GM19193 (cell line): ENCODE data around the gene DSE.

Source experiments
- POLR2A ChIP-seq: IDR thresholded peaks from 4 replicates; pipeline ENCODE4 v1.6.1; 2011; ENCODE audit not compliant: insufficient read depth, insufficient read length; ENCODE audit errors: extremely low read depth

DSE gene

DNA sequence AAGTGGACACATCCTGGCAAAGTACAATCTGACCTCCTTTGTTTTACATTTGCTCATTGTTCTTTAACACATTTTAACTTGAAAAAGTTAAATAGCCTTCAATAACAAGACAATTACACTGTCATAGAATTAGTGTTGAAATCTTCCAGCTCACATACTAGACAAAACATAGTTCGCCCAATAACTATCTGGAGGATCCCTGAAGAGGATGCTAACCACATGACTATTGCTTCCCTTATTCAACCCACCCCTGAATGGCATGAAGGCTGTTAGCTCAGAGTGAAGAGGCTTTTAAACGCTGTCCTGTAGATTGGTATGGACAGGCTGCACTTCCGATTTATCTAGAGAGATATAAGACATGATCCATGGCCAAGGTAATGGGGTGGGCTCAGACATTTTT is 15.0 kb upstream of the DSE start:
- no peak for TF ChIP-seq POLR2A

DNA sequence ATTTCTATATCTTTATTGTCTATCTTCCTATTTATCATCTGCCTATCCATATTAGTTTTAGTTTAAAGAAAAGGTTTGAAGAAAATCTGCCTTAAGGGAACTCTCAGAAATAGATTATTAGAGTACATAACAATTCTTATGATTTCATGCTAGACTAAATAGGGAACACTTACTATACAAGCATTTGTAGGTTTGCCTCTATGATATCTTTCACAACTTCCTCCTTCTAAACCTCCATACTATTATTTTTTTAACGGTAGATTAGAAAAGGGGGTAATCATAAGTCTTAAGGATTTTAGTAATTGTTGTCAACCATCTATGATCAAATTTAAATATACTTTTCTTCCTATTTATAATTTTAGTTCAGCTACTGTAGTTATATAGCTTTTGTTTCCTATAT is 11.6 kb upstream of the DSE start:
- no peak for TF ChIP-seq POLR2A

DNA sequence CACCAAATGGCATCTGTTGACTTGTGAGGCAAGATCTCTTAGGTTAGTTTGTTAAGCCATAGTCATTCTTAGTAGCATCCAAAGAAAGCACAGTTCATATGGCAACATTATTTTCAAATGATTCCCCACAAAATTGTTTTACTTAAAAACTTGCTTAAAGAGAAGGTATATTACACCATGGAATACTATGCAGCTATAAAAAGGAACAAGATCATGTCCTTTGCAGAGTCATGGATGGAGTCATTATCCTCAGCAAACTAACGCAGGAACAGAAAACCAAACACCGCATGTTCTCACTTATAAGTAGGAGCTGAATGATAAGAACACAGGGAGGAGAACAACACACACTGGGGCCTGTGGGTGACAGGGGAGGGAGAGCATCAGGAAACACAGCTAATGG is 10.9 kb upstream of the DSE start:
- TF ChIP-seq POLR2A, result no peak

DNA sequence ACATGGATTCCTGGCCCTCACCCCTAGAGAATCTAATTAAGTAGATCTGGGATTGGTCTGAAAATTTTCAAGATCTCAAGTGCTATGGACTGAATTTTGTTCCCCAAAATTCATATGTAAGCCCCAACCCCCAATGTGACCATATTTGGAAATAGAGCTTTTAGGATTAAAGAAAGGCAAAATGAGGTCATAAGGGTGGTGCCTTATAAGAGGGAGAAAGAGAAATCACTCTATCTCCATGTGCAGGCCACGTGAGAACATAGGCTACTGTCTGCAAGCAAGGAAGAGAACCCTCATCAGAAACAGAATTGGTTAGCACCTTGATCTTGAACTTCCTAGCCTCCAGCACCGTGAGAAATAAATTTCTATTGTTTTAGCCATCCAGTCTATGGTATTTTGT is 8.5 kb upstream of the DSE start:
- no peak for TF ChIP-seq POLR2A

DNA sequence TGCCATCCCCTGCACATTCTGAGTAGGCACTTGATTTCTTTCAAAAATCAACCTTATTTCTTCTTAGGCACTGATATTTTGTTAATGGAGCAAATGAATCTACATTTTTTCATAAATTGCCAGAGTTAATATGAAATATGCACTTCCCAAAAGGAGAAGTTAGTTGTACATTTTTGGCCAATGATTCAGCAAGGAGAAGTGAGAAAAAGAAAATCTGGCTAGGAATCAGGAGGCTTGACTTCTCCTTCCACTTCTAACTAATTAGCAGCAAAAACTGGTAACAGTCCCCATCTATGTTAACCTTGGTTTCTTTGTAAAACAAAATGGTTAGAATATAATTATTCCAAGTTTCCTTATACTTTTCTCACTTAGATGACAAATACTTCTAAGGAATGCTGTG is 7.0 kb upstream of the DSE start:
- no peak for TF ChIP-seq POLR2A

DNA sequence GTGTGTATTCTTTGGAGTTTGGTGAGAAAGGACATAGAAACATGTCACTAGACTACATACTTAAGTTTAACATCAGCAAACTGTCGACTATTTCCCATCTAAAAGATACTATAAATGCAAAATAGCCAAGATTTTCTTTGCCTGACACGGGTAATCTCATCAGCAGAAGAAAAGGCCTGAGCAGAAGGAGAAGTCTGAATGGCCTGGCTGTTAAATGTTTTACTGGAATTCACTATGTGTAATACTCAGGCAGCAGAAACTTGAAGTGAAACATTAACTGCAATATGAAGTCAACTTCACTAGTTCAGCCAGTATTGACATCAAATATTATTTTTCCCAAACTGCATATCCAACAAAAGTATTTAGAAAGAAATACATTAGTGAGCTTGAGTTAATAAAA is 6.4 kb upstream of the DSE start:
- TF ChIP-seq POLR2A, result no peak

DNA sequence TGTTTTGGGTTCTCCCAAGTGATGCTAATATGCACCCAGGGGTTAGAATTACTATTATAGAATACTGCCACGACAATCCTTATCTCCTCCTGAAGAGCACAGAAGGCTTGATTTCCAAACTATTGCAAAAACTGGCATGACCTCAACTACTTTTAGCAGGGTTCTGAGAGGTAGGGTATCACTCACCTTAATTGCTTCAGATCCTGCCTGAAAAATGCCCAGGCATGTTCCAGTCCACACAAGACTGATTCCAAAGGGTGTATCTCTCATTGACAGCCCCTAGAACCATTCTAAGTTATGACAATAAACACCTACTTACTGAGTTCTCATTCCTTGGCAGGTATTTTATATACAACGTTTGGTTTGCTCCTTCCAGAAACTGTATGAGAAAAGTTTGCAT is 5.0 kb upstream of the DSE start:
- TF ChIP-seq POLR2A, result no peak

DNA sequence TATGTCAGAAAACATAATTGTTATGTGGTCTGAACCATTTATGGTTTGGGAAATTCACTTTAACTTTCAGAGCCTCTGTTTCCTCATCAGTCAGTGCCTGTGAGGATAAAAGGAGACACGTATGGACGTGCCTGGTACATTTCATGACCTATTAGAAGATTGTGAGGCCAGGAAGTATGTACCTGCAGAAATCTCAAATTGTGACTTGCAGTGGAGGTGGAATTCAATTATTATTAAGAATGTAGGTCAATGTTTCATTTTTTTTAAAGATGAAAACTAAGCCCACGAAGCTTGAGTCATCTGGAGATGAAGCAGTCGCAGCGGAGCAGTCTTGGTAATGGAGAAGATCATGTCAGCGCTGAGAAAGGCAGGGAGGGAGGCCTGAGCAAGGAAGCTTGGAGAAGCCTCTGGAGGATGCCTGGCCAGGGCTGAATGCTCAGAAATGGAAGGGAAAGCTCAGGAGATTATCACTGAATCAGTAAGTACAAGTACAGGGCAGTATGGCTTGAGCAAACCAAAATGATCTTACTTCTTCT is 3.9 kb upstream of the DSE start:
- TF ChIP-seq POLR2A, result no peak

DNA sequence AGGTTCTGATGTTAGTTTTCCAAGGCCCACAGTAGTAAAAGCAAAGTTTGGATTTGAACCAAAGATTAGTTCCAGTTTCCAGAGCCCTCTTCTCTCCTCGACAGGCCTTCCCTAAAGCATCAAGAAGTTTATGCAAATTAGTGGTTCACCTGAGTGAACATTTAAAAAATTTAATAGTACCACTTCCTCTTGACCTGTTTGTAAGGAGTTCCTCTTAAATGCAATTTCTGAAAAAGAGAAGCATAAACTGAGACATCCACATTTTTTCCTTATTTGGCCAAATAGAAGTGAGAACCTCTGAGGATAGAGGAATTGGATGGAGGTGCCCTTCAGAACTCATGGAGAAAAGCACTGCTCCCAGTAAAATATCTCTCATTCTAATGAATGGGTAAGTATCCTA is 1.2 kb upstream of the DSE start:
- TF ChIP-seq POLR2A, result no peak

DNA sequence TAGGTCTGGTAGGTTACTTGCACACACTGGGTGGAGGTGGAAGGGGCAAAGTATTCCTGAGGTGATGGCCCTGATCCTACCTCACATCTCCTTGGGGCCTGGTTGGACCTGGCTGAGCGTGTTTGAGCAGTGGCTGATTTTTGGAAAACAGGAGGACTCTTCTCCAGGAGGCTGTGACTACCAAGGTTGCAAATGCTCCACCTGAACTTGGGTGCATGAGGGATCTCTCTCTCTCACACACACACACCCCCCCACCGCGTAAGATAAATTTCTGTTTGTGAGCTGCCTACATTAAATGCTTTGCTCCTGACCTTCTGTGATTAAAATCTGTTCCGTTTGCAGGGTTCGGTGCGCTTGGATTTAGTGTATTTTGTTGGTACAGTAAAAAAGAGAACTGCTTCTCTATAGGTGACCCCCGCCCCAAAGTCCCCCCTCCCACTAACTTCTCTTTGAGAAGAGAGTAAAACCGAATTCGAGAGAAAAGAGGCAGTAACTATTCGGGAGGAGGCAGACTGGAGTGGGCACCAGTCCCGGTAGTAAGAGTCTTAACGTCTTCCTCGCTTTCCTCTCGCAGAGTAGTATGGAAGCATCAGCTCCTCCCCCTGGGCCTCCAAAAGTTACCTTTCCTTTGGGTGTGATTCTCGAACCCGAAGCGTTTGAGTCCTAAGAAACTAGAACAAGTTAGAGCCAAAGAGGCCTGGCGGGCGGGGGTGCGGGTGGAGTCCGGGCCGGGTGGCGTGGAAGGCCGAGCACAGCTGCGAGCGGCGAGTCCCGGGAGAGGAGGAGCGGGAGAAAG is 585 bp upstream of the DSE start:
- TF ChIP-seq POLR2A, result no peak

DNA sequence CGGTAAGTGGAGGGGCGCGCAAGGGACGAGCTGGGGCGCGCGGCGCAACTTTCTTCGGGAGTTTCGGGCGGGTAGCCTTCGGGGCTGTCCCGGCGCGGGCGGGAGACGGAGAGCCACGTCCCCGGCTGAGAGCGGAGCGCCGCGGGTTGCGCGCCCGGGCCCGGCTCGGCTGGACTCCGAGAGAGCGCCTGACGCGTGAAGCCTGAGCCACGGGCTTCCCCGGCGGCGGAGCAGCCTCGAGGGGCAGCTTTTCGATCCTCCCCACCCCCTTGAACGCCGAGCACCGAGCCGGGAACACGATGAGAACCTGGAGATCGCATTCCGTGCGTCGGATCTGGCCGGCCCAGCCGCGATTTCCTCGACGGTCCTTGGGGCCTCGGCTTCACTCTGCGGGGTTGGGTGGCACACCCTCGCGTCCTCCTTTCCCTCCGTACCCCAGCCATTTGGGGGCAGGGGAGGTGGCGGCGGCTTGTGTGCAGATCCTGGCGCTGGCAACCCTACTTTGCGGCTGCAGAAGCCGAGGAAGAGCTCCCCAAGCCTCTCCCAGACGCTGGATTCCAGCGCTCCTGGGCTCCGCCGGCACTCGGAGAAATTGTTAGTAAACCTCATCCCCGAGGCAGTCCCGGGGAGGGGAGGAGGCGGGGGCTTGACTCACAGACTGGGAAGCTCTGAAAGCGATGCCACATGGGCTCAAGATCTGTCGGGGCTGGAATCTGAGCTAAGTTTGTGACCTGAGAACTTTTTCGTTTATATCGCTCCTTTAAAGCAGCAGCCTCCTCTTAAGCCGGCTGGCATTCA is 572 bp downstream of the DSE start:
- TF ChIP-seq POLR2A, result no peak

DNA sequence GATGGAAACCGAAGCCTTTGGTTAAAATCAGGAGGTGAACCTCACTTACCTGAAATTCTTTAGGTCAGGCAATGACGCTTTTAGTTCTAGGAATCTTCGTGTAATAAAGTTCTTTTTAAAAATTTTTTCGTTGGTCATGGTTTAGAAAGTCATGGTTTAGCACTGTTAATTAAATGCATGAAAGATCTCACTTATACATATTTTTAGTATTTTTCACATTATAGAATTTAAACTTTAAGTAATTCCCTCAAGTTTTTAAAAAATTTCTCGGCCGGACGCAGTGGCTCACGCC is 1.1 kb downstream of the DSE start:
- no peak for TF ChIP-seq POLR2A

DNA sequence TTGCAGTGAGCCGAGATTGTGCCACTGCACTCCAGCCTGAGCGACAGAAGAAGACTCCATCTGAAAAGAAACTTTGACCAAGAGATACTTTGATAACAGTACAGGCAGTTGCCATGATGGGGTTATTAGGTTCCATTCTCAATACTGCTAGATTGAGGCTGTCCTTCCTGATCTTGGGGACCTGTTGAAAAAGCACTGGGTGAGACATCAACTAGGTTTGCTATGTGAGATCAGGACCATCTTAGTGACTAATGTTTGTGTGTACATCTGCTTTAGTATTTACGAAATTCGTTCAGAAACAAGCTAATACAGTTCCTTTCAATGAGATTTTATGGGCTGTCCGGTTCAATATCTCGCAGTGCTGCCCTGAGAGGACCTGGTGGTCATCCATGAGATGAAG is 2.6 kb downstream of the DSE start:
- TF ChIP-seq POLR2A, result no peak

DNA sequence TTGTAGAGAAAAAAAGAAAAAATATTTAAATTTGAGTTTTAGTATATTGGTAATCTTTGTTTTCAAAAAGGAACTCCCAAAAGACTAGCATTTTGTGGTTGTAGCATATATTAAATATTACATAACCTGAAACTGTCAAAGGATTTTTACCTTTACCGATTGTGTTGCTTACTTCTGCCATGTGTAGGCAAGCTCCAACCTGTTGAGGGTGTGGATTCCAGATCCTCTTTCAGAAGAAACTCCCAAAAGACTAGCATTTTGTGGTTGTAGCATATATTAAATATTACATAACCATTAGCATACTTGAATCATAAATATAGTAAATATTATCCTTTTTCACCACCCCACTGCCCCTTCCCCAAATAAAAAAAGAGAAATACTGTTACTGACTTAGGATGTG is 3.2 kb downstream of the DSE start:
- TF ChIP-seq POLR2A, result no peak

DNA sequence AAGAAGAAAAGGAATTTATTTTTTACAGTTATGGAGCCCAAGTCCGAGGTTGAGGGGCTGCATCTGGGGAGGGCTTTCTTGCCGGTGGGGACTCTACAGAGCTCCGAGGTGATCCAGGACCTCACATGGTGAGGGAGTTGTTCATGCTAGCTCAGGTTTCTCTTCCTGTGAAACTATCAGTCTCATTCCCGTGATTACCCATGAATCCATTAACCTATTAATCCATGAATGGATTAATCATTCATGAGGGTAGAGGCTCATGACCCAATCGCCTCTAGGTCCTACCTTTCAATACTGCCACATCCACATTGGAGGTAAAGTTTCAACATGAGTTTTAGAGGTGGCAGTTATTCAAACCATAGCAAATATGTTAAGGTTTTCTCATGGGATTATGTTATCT is 3.8 kb downstream of the DSE start:
- no peak for TF ChIP-seq POLR2A

DNA sequence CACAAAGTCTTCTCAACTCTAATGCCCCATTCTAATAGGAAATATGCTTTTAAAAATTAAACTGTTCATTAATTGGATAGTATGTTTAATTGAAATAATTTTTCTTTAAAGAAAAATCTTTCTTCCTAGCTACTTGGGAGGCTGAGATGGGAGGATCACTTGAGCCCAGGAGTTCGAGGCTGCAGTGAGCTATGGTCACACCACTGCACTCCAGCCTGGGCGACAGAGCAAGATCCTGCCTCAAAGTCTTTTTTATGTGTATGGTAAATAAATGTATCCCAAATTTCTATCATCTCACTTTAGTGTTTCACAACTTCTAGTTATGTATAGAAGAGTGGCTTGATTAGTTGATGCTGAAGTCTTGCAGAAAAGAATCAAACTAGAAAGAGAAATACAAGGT is 4.5 kb downstream of the DSE start:
- TF ChIP-seq POLR2A, result no peak

DNA sequence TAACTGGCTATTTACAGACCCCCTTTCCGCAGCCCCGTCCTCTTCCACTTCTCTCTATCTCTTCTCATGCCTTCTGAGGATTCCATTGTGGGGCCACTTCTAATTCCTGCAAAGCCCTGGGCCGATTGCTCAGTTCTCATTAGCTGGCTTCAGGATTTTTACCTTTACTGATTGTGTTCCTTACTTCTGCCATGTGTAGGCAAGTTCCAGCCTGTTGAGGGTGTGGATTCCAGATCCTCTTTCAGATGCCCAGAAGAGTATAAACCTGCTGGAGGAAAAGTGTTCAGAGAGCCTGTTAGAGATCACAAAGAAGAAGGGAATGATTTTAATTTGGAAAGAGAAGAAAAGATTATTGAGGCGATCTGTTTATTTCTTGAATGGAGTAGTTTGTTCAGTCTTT is 5.4 kb downstream of the DSE start:
- no peak for TF ChIP-seq POLR2A

DNA sequence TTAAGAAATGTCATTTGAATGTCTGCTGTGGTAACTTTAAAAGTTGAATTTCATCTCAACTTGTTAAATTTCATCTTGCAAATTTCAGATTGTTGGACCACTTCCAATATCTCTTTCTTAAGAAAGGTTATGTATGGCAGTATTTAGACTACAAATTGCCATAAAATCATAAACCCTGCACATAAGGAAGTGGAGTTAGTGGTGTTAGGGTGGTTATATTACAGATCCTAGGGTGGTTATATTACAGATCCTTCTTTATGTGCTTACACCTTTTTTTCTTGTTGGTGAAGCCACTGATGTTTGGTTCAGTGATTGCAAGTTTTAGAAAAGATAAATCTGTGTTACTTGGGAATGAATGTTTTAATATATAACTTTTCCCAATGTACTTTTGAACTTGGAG is 9.0 kb downstream of the DSE start:
- TF ChIP-seq POLR2A, result no peak
